Left renal cortex interstitium (tissue), 4 donors: ENCODE results near the gene PPFIBP1. TPM values are rescaled to one million over a fixed set of nuclear protein-coding genes. Genes with fewer than 3 reads are reported as not detected.

Experiments used
- DNase-seq, 4 donors: peaks; one replicate each; pipeline ENCODE4 v3.0.0-alpha.2; 2013; ENCODE audit warnings: low read depth in 4 of 4, low spot score in 2 of 4, missing footprints in 1 of 4
- polyA plus RNA-seq, 4 donors: library from polyadenylated mRNA; unstranded; fragments of 120-200 nt; gene quantifications; one replicate each; pipeline ENCODE4 v1.2.1, GENCODE V29; 2013; ENCODE audit not compliant: insufficient read length in 4 of 4

Gene PPFIBP1
- 100 to 1,000 TPM in 1 of 4 donors, 10 to 100 TPM in 3; 57.0 to 113 (median 83.0) TPM for polyA plus RNA-seq

GRCh38 chr12:27523642-27524493 lies at the start of gene PPFIBP1:
Gene PPFIBP1 (plus strand): TSS chr12:27524206. CDS start chr12:27633397, 109,191 bp downstream.
- peak; percentile 98 to 99 (median 98) for DNase-seq

GRCh38 chr12:27474344-27474743 lies 49.7 kb upstream of the PPFIBP1 start:
- DNase-seq, result no peak

- no peak for DNase-seq
Observed at GRCh38 chr12:27477049-27477448, 47.0 kb upstream of the PPFIBP1 start.

- DNase-seq, result no peak
Observed at GRCh38 chr12:27478949-27479348, 45.1 kb upstream of the PPFIBP1 start.

- DNase-seq, result no peak
Observed at GRCh38 chr12:27480016-27480415, 44.0 kb upstream of the PPFIBP1 start.

DNA sequence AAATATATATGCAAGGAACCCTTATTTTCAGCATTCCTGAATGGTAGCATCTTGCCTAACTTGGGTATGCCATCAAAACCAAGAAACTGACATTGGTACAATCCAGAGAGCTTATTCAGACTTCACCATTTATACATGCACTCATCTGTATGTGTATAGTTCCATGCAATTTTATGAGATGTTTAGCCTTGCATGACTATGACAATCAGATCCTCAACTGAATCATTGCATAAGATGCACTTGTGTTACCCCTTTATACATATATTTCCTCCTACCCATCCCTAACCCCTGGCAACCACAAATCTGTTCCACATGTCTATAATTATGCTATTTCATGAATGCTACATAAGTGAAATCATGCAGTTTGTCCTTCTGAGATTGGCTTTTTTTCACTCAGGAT lies 37.0 kb upstream of the PPFIBP1 start:
- no peak for DNase-seq

GRCh38 chr12:27488479-27488878 lies 35.5 kb upstream of the PPFIBP1 start:
- DNase-seq, result no peak

DNA sequence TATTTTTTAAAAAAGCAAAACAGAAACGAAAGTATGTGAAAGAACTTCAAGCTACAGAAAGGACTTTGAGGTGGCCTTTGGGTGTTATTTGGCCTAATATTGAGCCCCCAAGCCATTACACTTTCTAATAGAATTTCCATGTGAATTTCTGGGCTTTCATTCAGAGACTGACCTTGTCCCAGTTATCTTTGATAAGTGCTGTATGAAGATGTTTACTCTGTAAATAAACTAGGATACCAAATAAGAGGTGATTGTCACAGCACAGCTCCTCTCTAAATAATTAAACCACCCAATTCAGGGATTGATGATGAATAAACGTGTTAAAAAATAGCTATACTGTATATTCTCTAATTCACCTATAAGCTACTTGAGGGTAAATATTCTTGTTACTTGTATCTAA lies 32.8 kb upstream of the PPFIBP1 start:
- DNase-seq, result no peak

GRCh38 chr12:27493260-27493940 lies 30.6 kb upstream of the PPFIBP1 start:
- no peak for DNase-seq

- DNase-seq, result no peak
Observed at GRCh38 chr12:27497446-27497845, 26.6 kb upstream of the PPFIBP1 start.

GRCh38 chr12:27498149-27498548 lies 25.9 kb upstream of the PPFIBP1 start:
- no peak for DNase-seq

- no peak for DNase-seq
Observed at GRCh38 chr12:27498761-27499160, 25.2 kb upstream of the PPFIBP1 start.

DNA sequence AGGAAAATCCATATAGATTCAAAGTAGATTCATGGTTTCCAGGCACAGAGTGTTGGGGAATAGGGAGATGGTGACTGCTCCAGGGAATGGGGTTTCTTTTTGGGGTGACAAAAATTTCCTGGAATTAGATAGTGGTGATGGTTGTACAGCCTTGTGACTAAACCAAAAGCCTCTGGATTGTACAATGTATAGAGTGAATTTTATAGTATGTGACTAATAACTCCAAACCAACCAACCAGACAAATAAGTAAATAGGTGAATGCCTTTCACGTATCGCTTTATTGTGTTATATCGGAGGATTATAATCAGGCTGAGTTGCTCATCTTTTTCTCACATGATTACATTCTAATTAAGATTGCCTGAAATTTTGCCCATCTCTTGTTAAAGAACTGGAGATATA lies 24.6 kb upstream of the PPFIBP1 start:
- no peak for DNase-seq

- DNase-seq, result no peak
Observed at GRCh38 chr12:27500546-27500945, 23.5 kb upstream of the PPFIBP1 start.

GRCh38 chr12:27502021-27502435 lies 22.0 kb upstream of the PPFIBP1 start:
- no peak for DNase-seq

GRCh38 chr12:27504507-27504906 lies 19.5 kb upstream of the PPFIBP1 start:
- DNase-seq, result no peak

DNA sequence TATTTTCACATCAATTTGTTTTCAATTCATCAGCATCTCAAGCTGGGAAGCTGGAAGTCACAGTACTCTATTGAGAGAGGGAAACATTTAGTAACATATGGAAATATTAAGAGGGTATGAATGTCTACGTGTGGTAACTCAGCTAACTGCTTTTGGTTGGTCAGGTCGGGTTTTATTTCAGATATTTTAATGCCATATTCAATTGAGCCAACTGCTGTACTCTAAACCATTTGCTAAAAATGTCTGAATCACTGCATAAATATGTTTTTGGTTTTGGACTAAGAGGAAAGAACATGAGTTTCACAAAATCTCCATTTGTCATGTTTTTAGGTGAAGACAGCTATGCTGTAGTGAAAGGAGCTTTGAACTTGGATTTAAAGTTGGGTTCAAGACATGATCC lies 18.9 kb upstream of the PPFIBP1 start:
- DNase-seq, result no peak

GRCh38 chr12:27505761-27506160 lies 18.2 kb upstream of the PPFIBP1 start:
- DNase-seq, result no peak

DNA sequence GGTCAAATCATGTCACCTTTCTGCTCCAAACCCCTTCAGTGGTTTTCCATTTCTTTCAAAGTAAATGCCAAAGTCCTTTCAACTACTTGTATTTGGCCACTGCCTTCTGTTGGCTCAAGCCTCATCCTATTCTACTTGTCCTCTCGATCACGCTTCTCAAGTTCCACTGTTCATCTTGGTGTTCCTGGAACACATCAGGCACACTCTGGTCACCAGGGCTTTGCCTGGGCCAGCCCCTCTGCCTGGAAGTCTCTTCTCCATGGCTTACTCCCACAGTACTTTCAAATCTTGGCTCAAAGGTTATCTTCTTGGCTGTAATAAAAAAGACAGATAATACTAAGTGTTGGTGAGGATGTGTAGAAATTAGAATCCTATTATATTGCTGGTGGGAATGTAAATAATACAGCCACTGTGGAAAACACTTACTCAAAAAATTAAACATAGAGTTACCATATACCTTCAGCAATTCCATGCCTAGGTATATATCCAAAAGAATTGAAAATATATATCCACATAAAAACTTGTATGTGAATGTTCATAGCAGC lies 17.3 kb upstream of the PPFIBP1 start:
- no peak for DNase-seq

DNA sequence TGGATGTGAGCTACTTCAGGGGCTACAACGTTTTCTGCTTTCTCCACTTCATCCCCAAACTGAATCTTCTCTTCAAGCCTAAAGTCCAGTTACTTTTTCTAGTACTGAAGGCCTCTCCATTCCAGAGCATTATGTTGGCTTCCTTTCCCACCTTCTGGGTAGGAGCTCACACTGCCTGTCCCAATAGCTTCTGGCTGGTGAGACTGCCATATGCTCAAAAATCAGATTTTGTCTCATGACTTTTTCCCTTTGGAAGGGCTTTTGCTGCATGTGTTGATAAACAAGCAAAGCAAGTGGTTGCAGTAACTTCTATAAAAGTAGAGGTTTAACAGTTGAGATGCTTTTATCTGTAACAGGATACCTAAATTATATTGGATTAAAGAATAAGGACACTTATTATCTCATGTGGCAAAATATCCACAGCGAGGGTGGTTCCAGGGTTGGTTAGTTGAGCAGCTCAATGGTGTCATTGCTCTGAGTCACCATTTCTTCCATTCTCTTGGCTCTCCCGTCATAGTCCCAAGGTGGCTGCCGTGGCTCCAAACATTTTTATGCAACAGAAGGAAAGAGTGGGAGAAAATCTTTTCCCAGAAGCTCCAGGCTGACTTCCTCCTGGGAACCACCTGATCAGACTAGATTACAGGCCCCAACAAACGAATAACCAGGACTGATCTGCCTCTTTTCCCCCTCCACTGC lies 15.1 kb upstream of the PPFIBP1 start:
- DNase-seq, result no peak
